Ovary (tissue), 9 donors: Measurements from ENCODE around the gene CEP55. TPM values are rescaled to one million over a fixed set of nuclear protein-coding genes. Genes with fewer than 3 reads are reported as not detected.

Experiments
- DNase-seq, 5 donors: peaks; one replicate each; pipeline ENCODE4 v3.0.0-alpha.2; 2019 to 2020
- H3K27ac ChIP-seq, 2 donors: fragments of 200-600 bp; one replicate each; pipeline versions ENCODE4 v1.5.1 to v1.8.0; 2019 to 2022
- H3K27me3 ChIP-seq: fragments of 200-600 bp; one replicate; pipeline ENCODE4 v1.8.0; 2022
- H3K36me3 ChIP-seq: fragments of 200-600 bp; sonication (generic); one replicate; pipeline ENCODE4 v1.5.1; 2019
- H3K4me1 ChIP-seq: one replicate; pipeline ENCODE4 v1.8.1; 2013; ENCODE audit warnings: mild to moderate bottlenecking, moderate library complexity; ENCODE audit not compliant: insufficient read depth
- H3K4me3 ChIP-seq: fragments of 200-600 bp; sonication (generic); one replicate; pipeline ENCODE4 v1.5.1; 2017
- H3K9me3 ChIP-seq, 2 donors: fragments of 200-600 bp in 1 of 2; sonication (generic) in 1 of 2; one replicate each; pipeline versions ENCODE4 v1.5.1 to v1.8.1; 2013 to 2019; ENCODE audit warnings: mild to moderate bottlenecking in 1 of 2, moderate library complexity in 1 of 2
- CTCF ChIP-seq, 3 donors: fragments of 450-650 bp in 2 of 3; fragments of 200-600 bp in 1 of 3; IDR thresholded peaks; one replicate each; pipeline versions ENCODE4 v1.5.1 to v1.8.0; 2016 to 2022; ENCODE audit warnings: antibody characterized with exemption in 3 of 3, mild to moderate bottlenecking in 1 of 3
- EP300 ChIP-seq: sonication (generic); formaldehyde crosslinking; IDR thresholded peaks from one replicate; pipeline ENCODE4 v1.6.1; 2017; ENCODE audit warnings: antibody characterized with exemption
- POLR2A ChIP-seq: fragments of 450-650 bp; IDR thresholded peaks from one replicate; pipeline ENCODE4 v1.6.1; 2017; ENCODE audit warnings: antibody characterized with exemption, mild to moderate bottlenecking, moderate library complexity
- WGBS, 3 donors: extraction: QIAGEN DNeasy Blood & Tissue Kit in 1 of 3; methylation state at CpG; one replicate each; pipeline versions ENCODE4 v1.1.5 to v1.1.7; 2013 to 2017; 5-methylcytosine and 5-hydroxymethylcytosine counted together
- intact Hi-C, 4 donors: fragments of 100-400 bp; cut with DNase I; formaldehyde crosslinking; loops; one replicate each; pipeline versions ENCODE4 v1.11.0 to v1.15.1; 2022 to 2023
- polyA plus RNA-seq, 2 donors: library from polyadenylated mRNA; stranded (reverse); fragments of 200-250 nt in 1 of 2; fragments of 350-450 nt in 1 of 2; fragmentation: Illumina TruSeq in 1 of 2; extraction: RNeasy Lipid Tissue Mini Kit (QIAGEN cat#74804) in 1 of 2; gene quantifications; one replicate each; pipeline ENCODE4 v1.2.3, GENCODE V29; 2013 to 2014
- total RNA-seq, 7 donors: library from RNA; depleted of rRNA in 2 of 7; stranded (reverse); fragments of >200 nt in 2 of 7; fragmentation: NEBNext Ultra II Directional in 3 of 7; extraction: Animal tissue kit (Norgen Biotek cat#: 25700) in 3 of 7; gene quantifications; one replicate each; pipeline versions ENCODE4 v1.1.0 to v1.2.4, GENCODE V29; 2016 to 2023
- donor health status: DM: no; HTN: no; CAD: no; lungs with moderate emphysema.
- donor health status: DM: no; HTN: no; CAD: no.
- donor health status: Bipolar disorder and iron deficiency.
- donor health status: DM: yes; HTN: yes; CAD: no.
- donor health status: DM: no; HTN: no; CAD: no.
- donor health status: DM: yes; HTN: yes; CAD: no.

The CEP55 gene
- total and polyA plus RNA-seq, 9 donors = 0.12 to 2.0 (median 0.33) TPM; not detected in 2

DNA sequence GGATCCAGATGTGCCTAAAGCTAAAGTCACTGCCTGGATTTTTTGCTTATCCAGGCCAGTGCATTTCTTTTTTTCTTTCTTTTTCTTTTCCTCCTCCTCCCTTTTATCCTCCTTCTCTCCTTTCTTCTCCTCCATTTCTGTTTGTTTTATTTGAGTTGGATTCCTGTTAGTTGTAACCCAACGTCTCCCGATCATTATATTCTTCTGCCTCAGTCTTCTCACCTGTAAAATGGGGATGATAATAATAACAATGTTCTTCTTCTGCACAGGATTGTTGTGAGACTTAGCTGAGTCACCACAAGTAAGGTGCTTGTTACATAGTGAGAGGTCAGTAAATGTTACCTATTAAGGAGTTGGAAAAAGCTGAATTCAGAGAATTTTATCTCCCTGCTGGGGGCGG is 56.4 kb downstream of the CEP55 start:
- intact Hi-C loops = no loop called here

GRCh38 chr10:93553482-93554315 is 57.3 kb downstream of the CEP55 start:
- WGBS, 3 donors = 76 to 83% (median 80%) methylated on average over 8 of the region's 8 CpGs
- no peak for TF ChIP-seq POLR2A
- no peak for TF ChIP-seq EP300
- no peak for TF ChIP-seq CTCF (IDR thresholded peaks at IDR 0.05)
- H3K36me3 ChIP-seq = no peaks in the 10 kb centered on the region
- intact Hi-C loops = no loop called here
- H3K9me3 ChIP-seq = no peaks in the 10 kb centered on the region
- H3K27me3 ChIP-seq = no peaks in the 10 kb centered on the region
- no peak overlapping the region for H3K27ac ChIP-seq
- no peaks in the 10 kb centered on the region for H3K4me1 ChIP-seq
- H3K4me3 ChIP-seq = no peak overlapping the region
- DNase-seq = no peak

More for the DNA sequence above, 56.4 kb downstream of the CEP55 start:
- no peak overlapping the region for H3K27ac ChIP-seq
- no peak for DNase-seq
- H3K4me3 ChIP-seq = no peak overlapping the region
- WGBS, 3 donors = 82 to 88% (median 84%) methylated on average over 3 of the region's 3 CpGs
- no peaks in the 10 kb centered on the region for H3K4me1 ChIP-seq
- H3K27me3 ChIP-seq = no peaks in the 10 kb centered on the region
- no peak for TF ChIP-seq EP300
- no peak for TF ChIP-seq POLR2A
- no peak for TF ChIP-seq CTCF (IDR thresholded peaks at IDR 0.05)
- H3K36me3 ChIP-seq = no peaks in the 10 kb centered on the region
- H3K9me3 ChIP-seq = no peaks in the 10 kb centered on the region

- no peaks in the 10 kb centered on the region for H3K9me3 ChIP-seq
- no peaks in the 10 kb centered on the region for H3K36me3 ChIP-seq
- 85 to 100% (median 87%) methylated on average over 1 of the region's 1 CpG for WGBS, 3 donors
- TF ChIP-seq EP300 (no peak), POLR2A (no peak), CTCF (IDR thresholded peaks at IDR 0.05) (no peak)
- intact Hi-C loops = no loop called here
- no peak overlapping the region for H3K27ac ChIP-seq
- H3K27me3 ChIP-seq = no peaks in the 10 kb centered on the region
- no peak overlapping the region for H3K4me3 ChIP-seq
- no peaks in the 10 kb centered on the region for H3K4me1 ChIP-seq
- no peak for DNase-seq
Observed at GRCh38 chr10:93554316-93554663, 57.9 kb downstream of the CEP55 start.

- Histone ChIP-seq H3K4me1 (no peaks in the 10 kb centered on the region), H3K36me3 (no peaks in the 10 kb centered on the region), H3K9me3 (peaks cover 0 to 4% of the 10 kb centered on the region in 2 donors), H3K4me3 (no peak overlapping the region), H3K27ac (no peak overlapping the region), H3K27me3 (no peaks in the 10 kb centered on the region)
- peak in 4 of 5 donors; percentile 15 to 59 (median 36) for DNase-seq
- TF ChIP-seq CTCF (IDR thresholded peaks at IDR 0.05) = no peak
- TF ChIP-seq POLR2A = no peak
- no peak for TF ChIP-seq EP300
- intact Hi-C loops = no loop called here
- WGBS, 3 donors = 43 to 49% (median 48%) methylated on average over 14 of the region's 14 CpGs
Observed at GRCh38 chr10:93554760-93555432, 58.5 kb downstream of the CEP55 start.
